HCT116 (cell line): ENCODE results near the gene DNASE2B. TPM values are rescaled to one million over a fixed set of nuclear protein-coding genes. Genes with fewer than 3 reads are reported as not detected.

Experiments
- ATAC-seq: fragments of 200-7000 bp; cut with Tn5 transposase; 2 replicates; pipeline ENCODE4 v1.9.1; 2020; ENCODE audit warnings: mild to moderate bottlenecking, moderate library complexity
- BruUV-seq: library from RNA; stranded (reverse); fragments of 400-500 nt; replicated peaks from 2 replicates; lab custom pipeline; 2021; lab: Mats Ljungman, UMichigan
- CTCF ChIA-PET: fragments of 300-600 bp; sonication (Branson Sonifier 250); formaldehyde crosslinking; loops from one replicate; lab custom pipeline; 2021; ENCODE audit warnings: antibody characterized with exemption; lab: Charles Lee
- POLR2A ChIA-PET: fragments of 300-600, 350-600 bp; sonication (Branson Sonifier 250); formaldehyde crosslinking; loops from one replicate; lab custom pipeline; 2021; ENCODE audit warnings: antibody characterized with exemption; lab: Charles Lee
- RAD21 ChIA-PET, 2 experiments: fragments of 300-600 bp; sonication (Branson Sonifier 250); formaldehyde crosslinking; loops; one replicate each; lab custom pipeline; 2023; ENCODE audit warnings: low total read pairs in 2 of 2; ENCODE audit not compliant: uncharacterized antibody in 2 of 2, unreplicated experiment in 2 of 2, low non-redundant PET in 1 of 2; lab: Charles Lee
- DNase-seq: peaks from one replicate; pipeline ENCODE4 v3.0.0-alpha.2; 2010; ENCODE audit warnings: low read depth, low spot score
- H2AFZ ChIP-seq: fragments of 200-600 bp; shearing (Covaris generic), sonication (generic); 2 replicates; pipeline ENCODE4 v1.6.1; 2017; ENCODE audit warnings: low read depth, mixed run types, mixed read lengths, antibody characterized with exemption, low read length; ENCODE audit not compliant: poor library complexity, severe bottlenecking
- H3K27ac ChIP-seq: 2 replicates; pipeline ENCODE4 v1.5.1; 2012; ENCODE audit warnings: low read depth, low read length
- H3K27me3 ChIP-seq: fragments of 200-600 bp; sonication (generic); 2 replicates; pipeline ENCODE4 v1.6.1; 2016; ENCODE audit warnings: mixed run types, low read length, mixed read lengths; ENCODE audit not compliant: insufficient read depth
- H3K36me3 ChIP-seq, 2 experiments: fragments of 200-500 bp in 1 of 2; fragments of 200-600 bp in 1 of 2; sonication (Bioruptor generic) in 1 of 2; sonication (generic) in 1 of 2; 2 replicates each; pipeline versions ENCODE4 v1.5.1 to v1.6.1; 2014 to 2016; ENCODE audit warnings: low read length in 2 of 2, inconsistent platforms in 1 of 2, mixed read lengths in 1 of 2, mixed run types in 1 of 2; ENCODE audit not compliant: insufficient read depth in 2 of 2, control insufficient read depth in 1 of 2
- H3K4me1 ChIP-seq, 2 experiments: fragments of 200-600 bp in 1 of 2; sonication (generic) in 1 of 2; 2 replicates each; pipeline versions ENCODE4 v1.5.1 to v1.6.1; 2012 to 2017; ENCODE audit warnings: low read length in 2 of 2, inconsistent platforms in 1 of 2, mild to moderate bottlenecking in 1 of 2, mixed read lengths in 1 of 2, mixed run types in 1 of 2, moderate library complexity in 1 of 2; ENCODE audit not compliant: insufficient read depth in 2 of 2, control insufficient read depth in 1 of 2
- H3K4me2 ChIP-seq: fragments of 200-600 bp; sonication (generic); 2 replicates; pipeline ENCODE4 v1.6.1; 2017; ENCODE audit warnings: mixed run types, low read length, mixed read lengths
- H3K4me3 ChIP-seq, 2 experiments: fragments of 200-600 bp in 1 of 2; sonication (generic) in 1 of 2; replicated peaks in 1 of 2; 2 replicates each; pipeline ENCODE4 v1.5.1; 2011 to 2016; ENCODE audit warnings: low read length in 2 of 2, control low read depth in 1 of 2, low read depth in 1 of 2, mild to moderate bottlenecking in 1 of 2, mixed read lengths in 1 of 2, mixed run types in 1 of 2
- H3K79me2 ChIP-seq: fragments of 200-600 bp; sonication (generic); 2 replicates; pipeline ENCODE4 v1.6.1; 2017; ENCODE audit warnings: mild to moderate bottlenecking, mixed run types, low read length, moderate library complexity, mixed read lengths; ENCODE audit not compliant: insufficient read depth
- H3K9ac ChIP-seq: fragments of 200-600 bp; sonication (generic); 2 replicates; pipeline ENCODE4 v1.6.1; 2016; ENCODE audit warnings: low read length, mixed read lengths
- H3K9me2 ChIP-seq: fragments of 200-600 bp; sonication (generic), shearing (Covaris generic); 2 replicates; pipeline ENCODE4 v1.6.1; 2017; ENCODE audit warnings: mixed run types, mild to moderate bottlenecking, moderate library complexity; ENCODE audit not compliant: insufficient read depth
- H3K9me3 ChIP-seq, 2 experiments: fragments of 200-500 bp in 1 of 2; fragments of 200-600 bp in 1 of 2; sonication (Bioruptor generic) in 1 of 2; sonication (generic) in 1 of 2; 2 replicates each; pipeline ENCODE4 v1.6.1; 2014 to 2017; ENCODE audit warnings: low read length in 2 of 2, mixed read lengths in 2 of 2, inconsistent platforms in 1 of 2, low read depth in 1 of 2, mild to moderate bottlenecking in 1 of 2, mixed run types in 1 of 2, moderate library complexity in 1 of 2; ENCODE audit not compliant: control insufficient read depth in 1 of 2, insufficient read depth in 1 of 2
- H4K20me1 ChIP-seq: fragments of 200-600 bp; sonication (generic), shearing (Covaris generic); 2 replicates; pipeline ENCODE4 v1.6.1; 2017; ENCODE audit warnings: mixed run types, mild to moderate bottlenecking, moderate library complexity; ENCODE audit not compliant: insufficient read depth
- ATF3 ChIP-seq: IDR thresholded peaks from 2 replicates; pipeline ENCODE4 v1.6.1; 2012
- CBX3 ChIP-seq: IDR thresholded peaks from 2 replicates; pipeline ENCODE4 v1.6.1; 2012; ENCODE audit warnings: low read depth
- CEBPB ChIP-seq: IDR thresholded peaks from 2 replicates; pipeline ENCODE4 v1.6.1; 2012; ENCODE audit warnings: low read depth
- CTCF ChIP-seq, 3 experiments: fragments of 200-600 bp in 1 of 3; sonication (generic) in 1 of 3; IDR thresholded peaks in 2 of 3; conservative IDR thresholded peaks in 1 of 3; 2 replicates each; pipeline ENCODE4 v1.5.1; 2012 to 2017; ENCODE audit warnings: low read depth in 2 of 3, low read length in 2 of 3, antibody characterized with exemption in 1 of 3, borderline replicate concordance in 1 of 3, control low read depth in 1 of 3, mild to moderate bottlenecking in 1 of 3, mixed read lengths in 1 of 3, mixed run types in 1 of 3, moderate library complexity in 1 of 3; ENCODE audit not compliant: insufficient read depth in 1 of 3
- ELF1 ChIP-seq: IDR thresholded peaks from 2 replicates; pipeline ENCODE4 v1.6.1; 2012; ENCODE audit warnings: low read depth, borderline replicate concordance
- EZH2 ChIP-seq: fragments of 200-600 bp; sonication (generic); IDR thresholded peaks from 2 replicates; pipeline ENCODE4 v1.6.1; 2017; ENCODE audit warnings: antibody characterized with exemption, mixed run types
- EZH2phosphoT487 ChIP-seq: fragments of 200-600 bp; IDR thresholded peaks from 2 replicates; pipeline ENCODE4 v1.6.1; 2018; ENCODE audit warnings: antibody characterized with exemption, borderline replicate concordance
- FOSL1 ChIP-seq: IDR thresholded peaks from 2 replicates; pipeline ENCODE4 v1.6.1; 2012; ENCODE audit warnings: low read depth
- JUND ChIP-seq: IDR thresholded peaks from 2 replicates; pipeline ENCODE4 v1.6.1; 2012
- MAX ChIP-seq: IDR thresholded peaks from 2 replicates; pipeline ENCODE4 v1.6.1; 2012
- POLR2A ChIP-seq: IDR thresholded peaks from 2 replicates; pipeline ENCODE4 v1.7.0; 2011; ENCODE audit warnings: borderline replicate concordance; ENCODE audit not compliant: insufficient read depth, insufficient read length; ENCODE audit errors: extremely low read depth
- POLR2AphosphoS5 ChIP-seq: IDR thresholded peaks from 2 replicates; pipeline ENCODE4 v1.6.1; 2011; ENCODE audit warnings: mild to moderate bottlenecking, low read depth, low read length, moderate library complexity
- RAD21 ChIP-seq: IDR thresholded peaks from 2 replicates; pipeline ENCODE4 v1.6.1; 2012; ENCODE audit warnings: low read depth, mild to moderate bottlenecking
- REST ChIP-seq: IDR thresholded peaks from 2 replicates; pipeline ENCODE4 v1.6.1; 2012; ENCODE audit warnings: low read depth
- SIN3A ChIP-seq: IDR thresholded peaks from 2 replicates; pipeline ENCODE4 v1.6.1; 2012; ENCODE audit warnings: low read depth
- SRF ChIP-seq: IDR thresholded peaks from 2 replicates; pipeline ENCODE4 v1.6.1; 2012; ENCODE audit warnings: low read depth
- TCF7L2 ChIP-seq: IDR thresholded peaks from 2 replicates; pipeline ENCODE4 v1.7.0; 2011; ENCODE audit warnings: borderline replicate concordance, inconsistent platforms; ENCODE audit not compliant: insufficient read depth, insufficient read length; ENCODE audit errors: extremely low read depth
- ZBTB33 ChIP-seq: IDR thresholded peaks from 2 replicates; pipeline ENCODE4 v1.6.1; 2011; ENCODE audit warnings: mild to moderate bottlenecking, low read length, moderate library complexity; ENCODE audit not compliant: insufficient replicate concordance; ENCODE audit errors: extremely low read depth
- ZFX ChIP-seq: fragments of 450-650 bp; IDR thresholded peaks from 2 replicates; pipeline ENCODE4 v1.6.1; 2017
- ZNF274 ChIP-seq: fragments of 200-500 bp; sonication (Bioruptor generic); IDR thresholded peaks from 2 replicates; pipeline ENCODE4 v1.6.1; 2014; ENCODE audit warnings: mild to moderate bottlenecking, low read depth, low read length, inconsistent platforms
- intact Hi-C: fragments of 100-400 bp; cut with micrococcal nuclease; formaldehyde crosslinking; loops from 2 replicates; pipeline ENCODE4 v1.10.0; 2022
- total RNA-seq: library from RNA; stranded (reverse); gene quantifications from one replicate; pipeline ENCODE4 v1.2.1, GENCODE V29; 2021; ENCODE audit not compliant: unreplicated experiment

Gene DNASE2B
- total RNA-seq, 1 experiment from 2014 or later = 0.42 TPM

GRCh38 chr1:84387480-84388163, 10.7 kb upstream of the DNASE2B start:
- RAD21 ChIA-PET = no interaction called here
- no peak overlapping the region for H3K4me2 ChIP-seq
- TF ChIP-seq CTCF (IDR thresholded peaks at IDR 0.05 in 2 of 3, conservative IDR thresholded peaks at IDR 0.05 in 1 of 3; ENCODE audit: borderline replicate concordance in 1 of 3, insufficient read depth in 1 of 3, low read depth in 2 of 3, low read length in 2 of 3) = peak; percentile 34 to 70 (median 43); a peak in 5 of 6 replicates
- no peak for TF ChIP-seq EZH2
- TF ChIP-seq SRF = no peak
- no peak for TF ChIP-seq FOSL1
- TF ChIP-seq REST = no peak
- TF ChIP-seq CBX3 = no peak
- no peak for TF ChIP-seq TCF7L2
- TF ChIP-seq EZH2phosphoT487 = no peak
- no peak for TF ChIP-seq SIN3A
- no peak for TF ChIP-seq POLR2AphosphoS5
- TF ChIP-seq POLR2A = no peak
- no peak for TF ChIP-seq CEBPB
- TF ChIP-seq JUND = no peak
- no peak for TF ChIP-seq ATF3
- TF ChIP-seq ZFX = no peak
- no peak for TF ChIP-seq ZBTB33
- TF ChIP-seq MAX = 0 out of 2 replicates have a peak, but pooled peaks have one; percentile 21
- TF ChIP-seq RAD21 = peak; percentile 61
- TF ChIP-seq ZNF274 = no peak
- TF ChIP-seq ELF1 = no peak
- TF ChIP-seq, all 23 proteins: peak for 3
- Histone ChIP-seq H3K4me1 (peaks cover 24 to 37% of the 10 kb centered on the region in 2 experiments), H3K79me2 (no peaks in the 10 kb centered on the region), H3K27me3 (no peaks in the 10 kb centered on the region), H3K36me3 (no peaks in the 10 kb centered on the region), H3K4me3 (no peak overlapping the region), H3K9ac (no peak overlapping the region), H2AFZ (no peak overlapping the region), H3K9me2 (no peaks in the 10 kb centered on the region), H4K20me1 (no peaks in the 10 kb centered on the region), H3K9me3 (no peaks in the 10 kb centered on the region), H3K27ac (peak overlapping the region; percentile 20; the same call in 1 of the 2 replicates)
- DNase-seq = no peak
- BruUV-seq = no TSS peak
- intact Hi-C loops = no loop called here
- peak; percentile 85 for ATAC-seq
- ChIA-PET POLR2A (interaction anchor here (0.6 kb wide), 1 partner anchor 9 kb away, joined by 3 read pairs; no protein-coding TSS in a partner anchor), CTCF (no interaction called here)
